NCI-H146 treated with DMSO at 0.1 percent for 48 hours (cell line): ENCODE data around the gene COG5.
A peak's percentile ranks its signal among the peaks of the same experiment; 100 is the strongest.

Experiments used
- DNase-seq: peaks from one replicate; lab custom pipeline; 2025; ENCODE audit not compliant: unreplicated experiment; lab: John Stamatoyannopoulos, UW

Gene COG5

DNA sequence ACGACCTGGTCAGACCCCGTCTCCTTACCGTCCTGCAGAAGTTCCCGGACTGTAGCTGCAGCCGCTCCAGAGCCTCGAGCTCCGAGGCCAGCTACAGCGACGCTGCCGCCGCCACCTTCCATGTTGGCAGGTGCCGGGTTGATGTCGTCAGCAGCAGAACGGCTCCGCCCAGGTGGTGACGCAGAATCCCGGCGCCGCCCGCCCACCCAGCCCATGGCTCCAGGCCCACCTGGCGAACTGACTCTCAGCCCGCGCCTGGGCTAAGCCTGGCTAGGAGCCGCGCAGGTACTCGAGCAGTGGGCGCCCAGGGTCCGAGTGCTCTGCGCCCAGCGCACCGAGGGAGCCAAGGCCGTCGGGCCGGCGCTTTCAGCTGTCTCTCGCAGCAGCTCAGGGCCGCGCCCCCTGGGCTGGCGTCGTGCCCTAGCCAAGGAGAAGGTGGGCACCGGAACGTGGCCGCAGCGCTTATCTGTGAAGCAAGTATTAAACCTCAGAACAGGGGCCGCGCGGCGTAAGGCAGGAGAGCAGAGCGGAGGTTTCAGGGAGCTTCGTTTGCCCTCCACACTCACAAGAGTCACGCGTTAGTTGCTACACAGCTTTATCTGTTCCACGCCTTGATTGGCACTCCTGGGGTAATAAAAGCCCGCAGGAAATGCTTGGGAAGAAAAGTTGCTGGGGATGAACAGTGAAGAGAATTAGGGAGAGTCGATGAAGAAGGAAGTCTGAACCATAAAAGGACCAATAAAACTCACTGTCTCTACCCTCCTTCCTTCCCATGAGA is at the start of gene COG5, which contains the start of gene DUS4L:
COG5 (minus strand) TSS at position 146 of the 778 bp plus-strand sequence; CDS start at position 122, 24 bp downstream.
DUS4L (plus strand) TSS at position 197 of the 778 bp plus-strand sequence. CDS start 3,100 bp downstream, outside the sequence.
- peak; percentile 66 for DNase-seq

DNA sequence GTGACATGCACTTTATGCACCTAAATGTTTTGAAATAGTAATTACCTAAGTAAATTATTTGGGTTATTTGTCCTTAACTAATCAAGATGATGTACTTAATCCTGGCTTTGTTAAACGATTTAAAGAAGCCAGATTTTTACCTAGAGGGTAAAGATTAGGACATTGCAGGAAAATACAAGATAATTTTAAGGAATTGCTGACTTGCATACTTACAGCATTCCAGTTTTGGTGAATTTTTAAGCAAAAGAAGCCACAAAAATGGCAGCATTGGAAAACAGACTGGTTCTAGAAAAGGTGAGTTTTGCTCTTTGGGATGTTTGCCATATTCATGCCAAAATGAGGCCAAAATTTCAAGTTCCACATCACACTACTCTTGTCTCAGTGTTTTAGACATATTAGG is 49.7 kb upstream of the COG5 start:
- DNase-seq, result no peak

DNA sequence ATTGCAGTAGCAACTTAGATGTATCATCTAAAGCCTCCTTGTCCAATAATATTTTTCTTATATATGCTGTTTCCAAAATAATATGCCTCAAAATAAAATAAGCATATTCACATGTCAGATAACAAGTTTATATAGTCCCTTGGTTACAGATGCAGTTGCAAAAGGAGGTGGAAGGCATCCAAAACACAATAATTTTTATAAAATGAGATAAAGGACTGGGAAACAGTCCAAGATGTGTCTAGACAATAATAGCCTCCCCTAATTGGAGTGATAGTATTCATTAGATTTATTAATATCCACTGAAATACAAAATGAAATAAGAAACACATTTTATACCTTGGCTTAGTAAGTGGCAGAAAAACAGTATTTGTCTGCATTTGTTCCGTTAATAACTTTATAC is 46.6 kb upstream of the COG5 start:
- DNase-seq, result no peak

DNA sequence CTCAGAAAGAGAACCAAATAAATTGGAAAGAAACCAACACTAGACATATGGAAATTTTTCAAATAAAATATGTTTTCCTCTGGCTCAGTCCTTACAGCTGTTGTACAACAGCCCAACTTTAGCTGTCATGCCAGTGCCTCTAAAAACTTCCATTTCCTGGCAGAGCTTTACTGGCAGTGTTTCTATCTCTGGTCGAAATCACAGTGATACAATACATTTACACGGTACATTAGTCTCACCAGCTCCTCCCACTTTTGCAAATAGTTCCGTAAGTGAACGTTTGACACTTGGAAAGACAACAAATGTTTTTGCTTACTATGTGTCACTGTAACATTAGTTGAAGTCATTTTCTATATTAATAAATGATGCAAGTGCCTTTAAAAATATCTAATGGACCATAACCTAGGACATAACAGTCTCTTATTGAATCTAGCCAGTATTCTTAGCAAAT is 46.1 kb upstream of the COG5 start:
- no peak for DNase-seq

DNA sequence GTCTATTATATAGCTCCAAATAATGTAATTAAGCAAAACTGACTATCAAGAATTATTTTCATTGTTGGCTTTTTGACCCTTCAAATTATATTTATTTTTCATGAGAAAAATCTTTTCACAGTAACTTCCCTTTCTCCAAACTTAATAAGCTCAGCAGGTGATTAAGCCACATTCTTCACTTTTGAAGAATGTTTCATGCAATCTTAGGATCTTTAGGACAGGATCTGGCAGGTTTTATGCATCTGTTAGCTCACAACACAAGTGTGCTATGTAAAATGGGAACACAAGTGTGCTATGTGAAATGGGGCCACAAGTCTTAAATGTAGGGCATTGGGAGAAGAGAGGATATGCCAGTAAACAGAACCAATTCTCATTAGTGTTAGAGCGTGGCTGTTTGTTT is 42.6 kb upstream of the COG5 start:
- DNase-seq, result no peak

DNA sequence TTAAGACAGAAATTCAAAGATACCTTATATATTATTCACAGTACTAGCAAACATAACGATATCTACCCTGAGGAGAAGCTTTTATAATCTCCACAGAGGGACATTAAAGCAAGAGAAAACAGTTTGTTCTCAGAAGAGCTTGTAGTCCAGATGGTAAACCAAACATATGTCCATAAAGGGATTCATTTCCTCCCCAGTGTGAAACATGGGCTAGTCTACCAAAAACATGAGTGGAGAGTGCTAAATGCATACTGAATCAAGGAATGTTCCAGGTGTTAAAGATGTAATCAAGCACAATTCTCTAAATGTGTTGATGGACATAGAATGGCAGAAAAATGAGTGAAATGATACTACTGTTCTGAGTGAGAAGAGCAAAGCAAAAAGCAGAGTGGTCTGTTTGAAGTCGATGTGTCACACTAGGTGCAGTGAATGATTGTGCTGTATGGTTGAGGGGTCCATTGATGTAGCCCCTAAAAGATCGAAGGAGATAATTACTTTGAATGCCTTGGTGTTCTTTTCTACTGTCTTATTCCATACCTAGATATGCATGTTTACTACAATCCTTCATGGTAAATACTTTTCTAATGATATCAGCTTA is 41.6 kb upstream of the COG5 start:
- DNase-seq, result no peak

DNA sequence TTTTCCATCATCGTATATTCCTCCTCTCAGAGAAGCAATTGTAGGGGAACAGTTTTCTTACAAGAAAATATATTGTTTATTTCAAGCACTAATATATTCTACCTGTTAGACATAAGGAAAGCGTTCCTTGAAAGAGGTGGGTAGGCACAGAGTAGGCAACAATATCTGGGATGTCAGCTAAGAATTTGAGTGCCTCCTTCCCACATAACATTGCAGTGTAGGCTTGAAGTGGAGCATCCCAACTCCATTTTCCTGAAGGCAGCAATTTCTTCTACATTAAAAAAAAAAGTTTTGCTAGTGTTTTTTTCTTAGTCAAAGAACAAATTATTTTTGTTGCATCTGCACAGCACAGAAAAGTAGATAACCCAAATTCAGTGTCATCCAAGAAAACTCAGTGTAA is 37.1 kb upstream of the COG5 start:
- DNase-seq, result no peak

DNA sequence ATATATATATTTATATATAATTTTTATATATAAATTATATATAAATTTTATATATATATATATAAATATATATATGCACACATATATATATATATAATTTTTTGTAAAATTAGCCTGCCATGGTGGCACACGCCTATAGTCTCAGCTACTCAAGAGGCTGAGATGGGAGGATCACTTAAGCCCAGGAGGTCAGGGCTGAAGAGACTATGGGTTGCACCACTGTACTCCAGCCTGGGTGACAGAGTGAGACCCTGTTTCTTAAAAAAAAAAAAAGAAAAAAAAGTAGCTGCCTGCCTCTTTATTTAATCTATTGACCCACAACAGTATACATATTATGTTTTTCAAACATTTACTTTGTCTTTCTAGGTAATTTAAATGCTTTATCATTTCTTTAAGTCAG is 35.5 kb upstream of the COG5 start:
- no peak for DNase-seq

DNA sequence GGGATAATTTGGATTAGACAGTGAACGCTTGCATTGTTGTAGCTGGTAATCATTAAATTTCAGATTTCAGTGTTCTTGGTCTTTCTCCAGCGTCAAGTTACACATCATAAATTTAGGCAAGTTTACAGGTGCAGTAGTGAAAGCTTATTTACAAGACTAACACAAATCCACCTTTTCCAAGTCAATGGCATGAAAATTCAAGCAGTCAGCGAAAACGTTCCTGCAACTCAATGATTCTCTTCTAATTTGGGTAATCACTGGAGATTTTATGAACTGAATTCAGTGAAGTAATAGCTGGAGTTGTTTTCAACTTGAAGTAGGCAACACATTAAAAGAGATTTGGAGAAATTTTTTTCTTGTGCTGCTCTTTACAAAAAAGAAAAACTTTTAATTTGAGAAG is 34.2 kb upstream of the COG5 start:
- DNase-seq, result no peak

DNA sequence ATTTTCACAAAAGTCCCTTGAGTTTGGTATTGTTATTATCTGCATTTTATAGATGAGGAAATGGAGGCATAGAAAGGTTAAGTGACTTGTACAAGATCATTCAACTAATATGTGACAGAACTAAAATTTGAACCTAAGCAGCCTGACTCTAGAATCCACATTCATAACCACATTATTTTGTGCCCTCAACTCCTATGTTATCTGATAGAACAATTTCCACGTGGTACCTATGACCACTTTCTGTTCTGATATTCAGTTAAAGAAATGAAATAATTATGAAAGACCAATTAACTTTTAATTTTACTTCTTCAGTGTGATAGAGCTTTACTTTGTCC is 33.8 kb upstream of the COG5 start:
- DNase-seq, result no peak

DNA sequence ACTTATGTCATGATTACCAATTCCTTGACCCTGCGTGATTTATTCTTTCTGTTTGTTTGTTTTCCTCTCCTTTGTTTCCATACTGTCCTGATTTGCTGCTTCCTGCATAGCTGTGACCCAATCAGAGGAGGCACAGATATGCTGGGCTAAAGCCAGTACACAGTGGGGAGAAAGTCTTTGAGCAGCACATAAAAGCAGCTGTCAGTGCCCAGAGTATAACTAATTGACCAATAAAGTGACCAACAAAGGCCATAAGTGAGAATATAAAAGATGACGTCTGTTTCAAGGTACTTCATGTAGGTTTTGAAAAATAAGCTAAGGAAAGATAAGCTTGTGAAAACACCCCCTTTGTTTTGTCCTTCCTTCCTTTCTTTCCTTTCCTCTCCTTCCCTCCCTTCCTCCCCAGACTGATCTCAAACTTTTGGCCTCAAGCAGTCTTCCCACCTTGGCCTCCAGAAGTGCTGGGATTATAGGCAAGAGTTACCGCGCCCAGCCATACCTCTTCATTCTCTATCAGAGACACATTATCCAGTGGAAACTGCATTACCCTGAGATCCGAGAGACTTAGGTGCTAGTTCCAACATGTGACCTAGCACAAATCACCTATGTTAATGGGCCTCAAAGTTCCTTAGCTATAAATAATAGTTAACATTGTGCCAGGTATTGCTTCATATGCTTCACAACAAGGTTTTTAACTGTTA is 33.3 kb upstream of the COG5 start:
- DNase-seq, result no peak

DNA sequence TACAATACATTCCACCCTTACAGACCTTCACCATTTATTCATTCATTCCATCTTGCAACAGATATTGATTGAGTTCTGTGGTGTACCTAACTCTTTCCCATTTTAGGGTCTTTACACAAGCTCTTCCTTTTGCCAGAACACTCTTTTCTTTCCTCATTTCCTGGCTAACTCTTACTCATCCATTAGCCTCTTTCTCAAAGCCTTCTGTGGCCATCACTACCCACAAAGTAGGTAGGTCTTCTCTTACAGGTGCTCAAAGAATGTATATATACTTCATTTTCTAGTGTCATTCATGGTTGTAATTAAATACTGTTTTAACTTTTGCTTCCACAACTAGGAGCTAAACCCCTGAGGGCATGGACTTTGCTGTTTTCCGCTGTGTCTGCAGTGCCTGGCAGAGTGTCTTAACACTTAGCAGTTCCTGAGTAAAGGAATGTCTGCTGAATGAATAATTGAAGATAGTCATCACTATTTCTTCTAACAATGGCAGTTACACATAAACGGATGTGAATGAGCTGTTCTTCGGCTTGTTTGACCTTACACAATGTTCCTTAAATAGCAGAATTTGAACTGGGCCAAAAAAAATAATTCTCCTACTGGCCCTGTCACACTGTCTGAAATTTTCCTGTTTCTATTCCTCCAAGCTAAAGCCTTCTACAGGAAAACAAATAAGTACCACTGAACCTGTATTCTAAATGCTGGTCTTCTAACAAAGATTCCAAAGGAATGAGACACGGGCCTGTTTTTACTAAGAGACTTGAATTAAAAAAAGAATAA is 31.4 kb upstream of the COG5 start:
- no peak for DNase-seq

DNA sequence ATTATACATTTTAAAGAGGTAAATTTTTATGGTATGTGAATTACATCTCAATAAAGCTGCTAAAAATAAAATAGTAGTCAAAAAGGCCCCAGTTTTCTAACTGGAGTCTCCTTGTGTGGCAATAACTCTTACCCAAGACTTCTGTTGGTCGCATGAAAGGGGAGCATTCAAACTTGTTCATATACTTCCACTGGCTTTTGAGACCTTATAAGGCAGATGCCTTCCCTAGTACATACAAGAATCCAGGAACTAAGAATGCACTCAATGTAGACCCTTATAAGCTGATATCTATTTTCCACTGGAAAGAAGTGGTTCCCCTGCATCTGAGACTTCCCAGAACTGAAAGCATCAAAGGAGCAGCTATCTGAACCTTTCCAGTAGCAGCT is 29.3 kb upstream of the COG5 start:
- DNase-seq, result no peak

DNA sequence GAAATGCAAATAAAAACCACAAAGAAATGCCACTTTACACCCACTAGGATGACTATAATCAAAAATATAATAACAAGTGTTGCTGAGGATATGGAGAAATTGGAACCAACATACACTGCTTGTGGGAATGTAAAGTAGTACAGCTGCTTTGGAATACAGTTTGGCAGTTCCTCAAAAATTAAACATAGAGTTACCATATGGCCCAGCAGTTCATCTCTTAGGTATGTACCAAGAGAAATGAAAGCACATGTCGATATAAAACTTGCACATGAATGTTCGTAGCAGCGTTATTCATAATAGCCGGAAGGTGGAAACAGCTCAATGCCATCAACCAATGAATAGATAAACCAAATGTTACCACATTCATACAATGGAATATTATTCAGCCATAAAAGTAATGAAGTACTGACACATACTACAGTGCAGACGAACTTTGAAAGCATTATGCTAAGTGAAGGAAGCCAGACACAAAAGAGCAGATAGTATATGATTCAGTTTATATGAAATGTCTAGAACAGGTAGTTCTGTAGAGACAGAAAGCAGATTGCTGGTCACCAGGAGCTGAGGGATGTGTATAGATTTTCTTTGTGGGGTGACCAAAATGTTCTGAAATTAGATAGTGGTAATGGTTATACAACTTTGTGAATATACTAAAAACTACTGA is 28.8 kb upstream of the COG5 start:
- DNase-seq, result no peak

DNA sequence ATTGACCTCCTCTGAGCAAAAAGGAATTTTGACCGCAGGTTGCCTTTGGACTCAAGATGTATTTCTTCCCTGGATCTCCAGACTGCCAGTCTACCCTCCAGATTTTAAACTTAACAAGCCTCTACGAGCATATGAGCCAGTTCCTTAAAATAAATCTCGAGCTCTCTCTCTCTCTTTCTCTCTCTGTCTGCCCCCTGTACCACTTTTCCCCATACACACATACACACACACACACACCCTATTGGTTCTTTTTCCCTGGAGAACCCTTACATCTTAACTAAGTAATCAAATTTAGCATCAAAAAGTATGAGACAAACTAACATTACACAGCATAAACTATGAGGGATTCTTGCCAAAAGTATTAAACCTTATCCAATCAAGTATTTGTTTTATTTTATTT is 27.7 kb upstream of the COG5 start:
- no peak for DNase-seq

DNA sequence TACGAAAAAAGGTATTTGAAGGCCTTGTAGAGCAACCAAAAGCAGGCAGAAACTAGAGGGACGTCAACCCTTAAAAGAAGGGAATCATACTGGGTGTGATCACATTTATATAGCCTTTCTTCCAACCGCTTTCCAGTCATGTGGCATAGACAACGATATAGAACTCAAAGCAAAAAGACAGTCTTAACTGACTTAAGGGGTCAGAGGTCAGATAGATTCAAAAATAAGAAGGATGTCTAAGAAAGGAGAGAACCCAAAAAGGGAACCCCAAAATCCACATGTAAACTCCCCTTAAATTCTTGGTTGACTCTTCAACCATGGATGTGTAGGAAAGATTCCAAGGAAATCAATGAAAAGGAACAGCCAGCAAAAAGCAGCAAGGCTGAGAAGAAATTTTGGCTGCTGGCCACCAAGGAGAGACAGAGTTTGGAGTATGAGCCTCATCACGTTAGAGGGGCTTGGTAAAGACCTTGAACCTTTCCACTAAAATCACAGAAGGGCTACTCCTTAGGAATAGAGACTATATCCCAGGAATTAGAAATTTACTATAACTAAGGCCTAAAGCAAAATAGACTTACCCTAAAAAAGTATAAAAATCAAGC is 24.9 kb upstream of the COG5 start:
- no peak for DNase-seq

DNA sequence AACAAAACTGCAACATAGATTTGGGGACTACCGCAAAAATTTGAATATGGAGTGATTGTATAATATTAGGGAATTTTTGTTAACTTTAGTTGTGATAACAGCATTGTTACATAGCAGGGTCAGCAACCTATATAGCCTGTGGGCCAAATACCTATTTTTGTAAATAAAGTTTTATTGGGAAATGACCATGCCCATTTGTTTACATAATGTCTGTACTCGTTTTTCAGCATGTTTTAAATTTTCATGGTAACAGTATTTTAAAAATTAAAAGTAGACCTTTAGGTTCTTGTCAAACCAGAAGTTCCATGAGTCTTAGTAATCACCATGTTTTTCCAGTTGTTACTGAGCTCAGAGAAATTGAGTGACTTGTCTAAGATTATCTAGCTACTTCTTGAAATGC is 21.0 kb upstream of the COG5 start:
- DNase-seq, result no peak

DNA sequence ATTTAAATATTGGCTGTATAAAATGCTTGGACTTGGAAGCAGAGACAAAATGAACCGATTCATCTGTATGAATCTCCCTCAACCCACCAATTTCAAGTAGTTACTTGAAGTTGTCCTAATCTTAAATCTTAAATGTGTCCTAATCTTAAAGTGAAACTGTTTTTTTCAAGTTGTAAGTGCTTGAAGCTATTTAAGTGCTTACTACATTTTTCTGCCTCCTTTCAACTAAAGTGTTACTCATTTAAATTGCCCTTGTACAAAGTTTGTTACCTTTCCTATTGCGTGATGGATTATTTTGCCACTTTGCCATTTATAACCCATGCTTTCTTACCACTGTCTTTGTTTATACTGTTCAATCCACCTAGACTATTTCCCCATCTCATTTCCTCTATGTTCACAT is 19.2 kb upstream of the COG5 start:
- DNase-seq, result no peak

DNA sequence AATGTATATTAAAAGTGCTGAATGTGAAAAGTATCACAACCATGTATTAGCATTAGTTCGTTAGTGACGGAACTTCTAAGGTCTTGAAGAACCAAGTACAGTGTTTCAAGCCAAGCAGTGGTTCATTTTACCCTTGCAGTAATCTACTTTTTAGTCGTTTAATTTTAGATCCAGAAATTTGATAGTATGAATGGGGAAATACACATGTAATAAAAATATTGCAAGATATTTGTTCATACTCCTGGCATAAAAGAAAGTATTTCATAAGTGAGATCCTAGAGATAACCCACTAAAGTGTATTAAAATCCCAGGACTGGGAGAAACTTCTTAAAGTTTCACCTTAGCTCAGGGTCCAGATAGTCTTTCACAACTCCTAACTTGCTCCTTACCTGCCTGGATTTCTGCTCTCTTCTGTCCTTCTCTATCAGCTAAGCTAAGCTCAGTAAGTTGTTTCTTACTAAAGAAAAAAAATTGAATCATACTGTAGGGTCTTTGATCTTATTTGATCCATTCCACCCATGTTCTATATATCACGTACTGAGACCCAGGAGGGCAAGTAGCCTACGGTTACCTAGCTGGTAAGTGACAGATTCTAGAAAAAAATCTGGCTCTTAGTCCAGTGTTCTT is 17.8 kb upstream of the COG5 start:
- no peak for DNase-seq

DNA sequence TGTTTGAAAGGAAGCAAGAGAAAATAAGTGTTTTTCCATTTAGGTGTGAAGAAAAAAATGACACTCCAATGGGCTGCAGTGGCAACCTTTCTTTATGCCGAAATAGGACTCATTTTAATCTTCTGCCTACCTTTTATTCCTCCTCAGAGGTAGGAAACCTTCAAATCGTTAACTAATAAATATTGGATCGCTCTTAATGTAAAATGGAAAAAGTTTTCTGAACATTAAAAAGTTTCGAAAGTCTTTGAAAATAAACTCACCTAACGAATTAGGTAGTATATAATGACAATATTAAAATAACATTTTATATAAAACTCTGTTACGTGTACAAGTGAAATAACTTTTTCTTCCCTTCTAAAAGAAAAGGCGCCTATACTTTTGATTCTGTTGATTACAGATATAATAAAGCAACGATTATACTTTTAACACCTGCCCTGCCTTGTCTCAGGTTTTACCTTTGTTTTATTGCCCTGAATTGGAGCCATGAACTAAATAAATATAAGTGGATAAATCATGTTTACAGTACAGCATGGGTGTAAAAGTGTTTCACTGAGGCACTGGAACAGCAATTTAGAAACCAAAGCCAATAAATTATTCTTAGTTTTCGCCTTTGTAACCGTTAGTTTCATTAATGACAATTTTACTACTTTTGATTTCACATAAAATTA is 17.1 kb upstream of the COG5 start:
- no peak for DNase-seq
